GM23338 (cell line): Measurements from ENCODE around the gene TTC28. TPM values are rescaled to one million over a fixed set of nuclear protein-coding genes. Genes with fewer than 3 reads are reported as not detected.

ENCODE experiments used
- ATAC-seq: fragments of 200-7000 bp; cut with Tn5 transposase; 3 replicates; pipeline ENCODE4 v1.9.1; 2020
- DNase-seq: peaks from one replicate; pipeline ENCODE4 v3.0.0-alpha.2; 2015; ENCODE audit warnings: low spot score
- H2AFZ ChIP-seq: fragments of 200-600 bp; sonication (generic); 2 replicates; pipeline ENCODE4 v1.8.0; 2016; ENCODE audit warnings: antibody characterized with exemption, mild to moderate bottlenecking, moderate library complexity
- H3F3A ChIP-seq: fragments of 200-600 bp; sonication (generic); replicated peaks from 2 replicates; pipeline ENCODE4 v1.8.0; 2017; ENCODE audit warnings: antibody characterized with exemption, mixed run types, low read depth
- H3K27ac ChIP-seq: fragments of 200-600 bp; sonication (generic); 2 replicates; pipeline ENCODE4 v1.6.1; 2016; ENCODE audit warnings: low read depth
- H3K27me3 ChIP-seq: fragments of 200-600 bp; sonication (generic); 2 replicates; pipeline ENCODE4 v1.8.0; 2016; ENCODE audit warnings: mild to moderate bottlenecking, mixed run types, moderate library complexity; ENCODE audit not compliant: insufficient read depth
- H3K36me3 ChIP-seq: fragments of 200-600 bp; sonication (generic); 2 replicates; pipeline ENCODE4 v1.8.0; 2016; ENCODE audit warnings: mild to moderate bottlenecking; ENCODE audit not compliant: insufficient read depth
- H3K4me1 ChIP-seq: fragments of 200-600 bp; sonication (generic); 2 replicates; pipeline ENCODE4 v1.8.0; 2016; ENCODE audit warnings: mild to moderate bottlenecking, moderate library complexity; ENCODE audit not compliant: insufficient read depth
- H3K4me2 ChIP-seq: fragments of 200-600 bp; sonication (generic); 2 replicates; pipeline ENCODE4 v1.7.1; 2017; ENCODE audit warnings: mixed run types
- H3K4me3 ChIP-seq: fragments of 200-600 bp; sonication (generic); 2 replicates; pipeline ENCODE4 v1.6.1; 2016; ENCODE audit warnings: mixed run types
- H3K79me2 ChIP-seq: fragments of 200-600 bp; sonication (generic); replicated peaks from 2 replicates; pipeline ENCODE4 v1.8.0; 2017; ENCODE audit warnings: mild to moderate bottlenecking; ENCODE audit not compliant: insufficient read depth
- H3K9me2 ChIP-seq: fragments of 200-600 bp; sonication (generic); 2 replicates; pipeline ENCODE4 v1.8.0; 2017; ENCODE audit not compliant: insufficient read depth
- H4K20me1 ChIP-seq: fragments of 200-600 bp; sonication (generic); replicated peaks from 2 replicates; pipeline ENCODE4 v1.8.0; 2017; ENCODE audit warnings: mild to moderate bottlenecking; ENCODE audit not compliant: insufficient read depth
- H3K27ac Mint-ChIP-seq: 2 replicates; pipeline ENCODE4 v1.8.0; 2020; ENCODE audit warnings: inconsistent platforms, mild to moderate bottlenecking, moderate library complexity, mixed read lengths
- H3K27me3 Mint-ChIP-seq: 3 replicates; pipeline ENCODE4 v1.8.0; 2022; ENCODE audit warnings: low read depth, mild to moderate bottlenecking, moderate library complexity, mixed read lengths, inconsistent platforms; ENCODE audit not compliant: insufficient read depth, poor library complexity
- H3K36me3 Mint-ChIP-seq: 3 replicates; pipeline ENCODE4 v1.8.0; 2021; ENCODE audit warnings: low read depth, mild to moderate bottlenecking, inconsistent platforms, moderate library complexity, mixed read lengths
- H3K4me1 Mint-ChIP-seq: 3 replicates; pipeline ENCODE4 v1.8.0; 2020; ENCODE audit warnings: mild to moderate bottlenecking, inconsistent platforms, mixed read lengths
- H3K4me3 Mint-ChIP-seq: 3 replicates; pipeline ENCODE4 v1.8.0; 2021; ENCODE audit warnings: moderate library complexity, mild to moderate bottlenecking, inconsistent platforms, mixed read lengths
- H3K9me3 Mint-ChIP-seq: 3 replicates; pipeline ENCODE4 v1.8.0; 2020; ENCODE audit warnings: moderate library complexity, mild to moderate bottlenecking, inconsistent platforms, mixed read lengths
- CREB1 ChIP-seq: fragments of 250-450 bp; sonication (Bioruptor Pico); IDR thresholded peaks from 2 replicates; pipeline ENCODE4 v1.5.0; 2020; ENCODE audit warnings: low read depth, mild to moderate bottlenecking, moderate library complexity
- CTCF ChIP-seq, 2 experiments: fragments of 200-600 bp in 1 of 2; sonication (generic) in 1 of 2; conservative IDR thresholded peaks; 2 replicates each; pipeline versions ENCODE4 v1.5.1 to v1.6.1; 2016 to 2017; ENCODE audit warnings: antibody characterized with exemption in 2 of 2, low read depth in 2 of 2, mild to moderate bottlenecking in 2 of 2, moderate library complexity in 1 of 2
- ETS1 ChIP-seq: IDR thresholded peaks from 2 replicates; pipeline ENCODE4 v1.6.1; 2016; ENCODE audit warnings: antibody characterized with exemption
- EZH2 ChIP-seq: fragments of 200-600 bp; sonication (generic); IDR thresholded peaks from one replicate; pipeline ENCODE4 v1.8.0; 2017; ENCODE audit warnings: antibody characterized with exemption, mild to moderate bottlenecking, low read depth; ENCODE audit not compliant: unreplicated experiment
- NANOG ChIP-seq: IDR thresholded peaks from 2 replicates; pipeline ENCODE4 v1.6.1; 2016; ENCODE audit warnings: antibody characterized with exemption, borderline replicate concordance
- POLR2AphosphoS5 ChIP-seq: IDR thresholded peaks from 2 replicates; pipeline ENCODE4 v1.6.1; 2016; ENCODE audit warnings: antibody characterized with exemption, low read depth
- STAT1 ChIP-seq: IDR thresholded peaks from one replicate; pipeline ENCODE4 v1.6.1; 2016; ENCODE audit warnings: antibody characterized with exemption; ENCODE audit not compliant: unreplicated experiment
- ZNF331 ChIP-seq: fragments of 250-450 bp; sonication (Bioruptor Pico); IDR thresholded peaks from 2 replicates; pipeline ENCODE4 v1.5.0; 2020; ENCODE audit warnings: low read depth, mild to moderate bottlenecking, moderate library complexity
- ZNF462 ChIP-seq: fragments of 250-450 bp; sonication (Bioruptor Pico); IDR thresholded peaks from 2 replicates; pipeline ENCODE4 v1.5.0; 2020; ENCODE audit warnings: mild to moderate bottlenecking, moderate library complexity
- polyA plus RNA-seq: library from polyadenylated mRNA; unstranded; fragments of >200 nt; fragmentation: Nextera tagmentation; extraction: Ambion mirVana; gene quantifications from 2 replicates; pipeline ENCODE4 v1.2.1, GENCODE V29; 2016
- total RNA-seq: library from RNA; depleted of rRNA; stranded (reverse); fragments of >200 nt; shearing (Covaris generic); gene quantifications from 2 replicates; pipeline ENCODE4 v1.2.3, GENCODE V29; 2014

Gene TTC28
- total and polyA plus RNA-seq, 2 experiments from 2014 or later, result 4.5 to 16.1 TPM

- TF ChIP-seq STAT1 (no peak), ZNF331 (CRISPR knock-in tag) (no peak), ETS1 (no peak), CTCF (conservative IDR thresholded peaks at IDR 0.05; ENCODE audit: low read depth in 2 of 2) (no peak)
- H3F3A ChIP-seq, result no peaks in the 10 kb centered on the region
- no peaks in the 10 kb centered on the region for H3K79me2 ChIP-seq
- Mint-ChIP-seq H3K27me3 (no peaks in the 10 kb centered on the region), H3K27ac (no peak overlapping the region), H3K4me3 (no peak overlapping the region), H3K4me1 (peaks cover 35% of the 10 kb centered on the region), H3K36me3 (no peaks in the 10 kb centered on the region), H3K9me3 (no peaks in the 10 kb centered on the region)
- H3K4me2 ChIP-seq, result no peak overlapping the region
- no peaks in the 10 kb centered on the region for H3K27me3 ChIP-seq
- H3K4me1 ChIP-seq, result peaks cover 32% of the 10 kb centered on the region
- H3K4me3 ChIP-seq, result no peak overlapping the region
- DNase-seq (no peak), ATAC-seq (no peak)
- no peak overlapping the region for H2AFZ ChIP-seq
- H3K9me2 ChIP-seq, result no peaks in the 10 kb centered on the region
- H4K20me1 ChIP-seq, result no peaks in the 10 kb centered on the region
- H3K36me3 ChIP-seq, result no peaks in the 10 kb centered on the region
- H3K27ac ChIP-seq, result no peak overlapping the region
Measured at GRCh38 chr22:28279888-28280287, 399.8 kb downstream of the TTC28 start.

- H3K27me3 Mint-ChIP-seq, result no peaks in the 10 kb centered on the region
- H3K27ac Mint-ChIP-seq, result no peak overlapping the region
- Histone ChIP-seq H3K4me2 (no peak overlapping the region), H3K9me2 (0 out of 2 replicates have a peak, but pooled peaks cover 3% of the 10 kb centered on the region), H3K36me3 (no peaks in the 10 kb centered on the region), H3K27ac (no peak overlapping the region), H3K79me2 (no peaks in the 10 kb centered on the region), H3K4me3 (no peak overlapping the region), H2AFZ (no peak overlapping the region), H3F3A (no peaks in the 10 kb centered on the region), H4K20me1 (no peaks in the 10 kb centered on the region), H3K4me1 (peaks cover 15% of the 10 kb centered on the region), H3K27me3 (no peaks in the 10 kb centered on the region)
- H3K9me3 Mint-ChIP-seq, result no peaks in the 10 kb centered on the region
- H3K4me1 Mint-ChIP-seq, result peaks cover 18% of the 10 kb centered on the region; the same call in 2 of the 3 replicates
- ATAC-seq, result no peak
- no peak overlapping the region for H3K4me3 Mint-ChIP-seq
- no peak for DNase-seq
- H3K36me3 Mint-ChIP-seq, result no peaks in the 10 kb centered on the region
- TF ChIP-seq STAT1 (no peak), CREB1 (no peak), EZH2 (no peak), NANOG (no peak), ZNF462 (CRISPR knock-in tag) (no peak), POLR2AphosphoS5 (no peak)
Measured at GRCh38 chr22:28269277-28269676, 410.4 kb downstream of the TTC28 start.
